Measurements from ENCODE around the gene SAYSD1.

GRCh38 chr6:39074486-39074885 is 40.5 kb downstream of the SAYSD1 start:
- no peak for TF ChIP-seq CTCF (IDR thresholded peaks at IDR 0.05)
- TF ChIP-seq EZH2 (IDR thresholded peaks at IDR 0.05; ENCODE audit: borderline replicate concordance, insufficient read depth, low read depth, low read length, poor library complexity, severe bottlenecking): no peak

Data from B cell (primary cell).